Activated CD4-positive, alpha-beta memory T cell treated with anti-CD3 and anti-CD28 coated beads, Interleukin-2, amount 10 ng/mL, durations not matched to agents 7 days and 5 days (primary cell): ENCODE measurements around the gene ANKLE1. TPM values are rescaled to one million over a fixed set of nuclear protein-coding genes. Genes with fewer than 3 reads are reported as not detected.

Experiments
- CTCF ChIA-PET: fragments of 350-600 bp; sonication (Branson Sonifier 250); formaldehyde crosslinking; loops from one replicate; lab custom pipeline; 2021; ENCODE audit warnings: antibody characterized with exemption, inconsistent platforms; lab: Charles Lee
- POLR2A ChIA-PET: fragments of 350-600 bp; sonication (Branson Sonifier 250); formaldehyde crosslinking; loops from one replicate; lab custom pipeline; 2021; ENCODE audit warnings: antibody characterized with exemption; lab: Charles Lee
- DNase-seq: peaks from one replicate; pipeline ENCODE4 v3.0.0-alpha.2; 2020
- H3K27ac Mint-ChIP-seq: one replicate; pipeline ENCODE4 v1.8.0; 2021; ENCODE audit warnings: mild to moderate bottlenecking, mixed read lengths
- H3K27me3 Mint-ChIP-seq: one replicate; pipeline ENCODE4 v1.8.0; 2021; ENCODE audit warnings: mixed read lengths
- H3K36me3 Mint-ChIP-seq: one replicate; pipeline ENCODE4 v1.8.0; 2021; ENCODE audit warnings: low read depth, mixed read lengths
- H3K4me1 Mint-ChIP-seq: one replicate; pipeline ENCODE4 v1.8.0; 2021; ENCODE audit warnings: mixed read lengths
- H3K4me3 Mint-ChIP-seq: one replicate; pipeline ENCODE4 v1.8.0; 2021; ENCODE audit warnings: mild to moderate bottlenecking, mixed read lengths
- H3K9me3 Mint-ChIP-seq: one replicate; pipeline ENCODE4 v1.8.0; 2021; ENCODE audit warnings: mixed read lengths
- total RNA-seq, 2 experiments: library from RNA; stranded (reverse); gene quantifications; one replicate each; pipeline ENCODE4 v1.2.3, GENCODE V29; 2021

Gene ANKLE1
- total RNA-seq, 2 experiments from 2014 or later = 7.6 to 8.2 TPM

DNA sequence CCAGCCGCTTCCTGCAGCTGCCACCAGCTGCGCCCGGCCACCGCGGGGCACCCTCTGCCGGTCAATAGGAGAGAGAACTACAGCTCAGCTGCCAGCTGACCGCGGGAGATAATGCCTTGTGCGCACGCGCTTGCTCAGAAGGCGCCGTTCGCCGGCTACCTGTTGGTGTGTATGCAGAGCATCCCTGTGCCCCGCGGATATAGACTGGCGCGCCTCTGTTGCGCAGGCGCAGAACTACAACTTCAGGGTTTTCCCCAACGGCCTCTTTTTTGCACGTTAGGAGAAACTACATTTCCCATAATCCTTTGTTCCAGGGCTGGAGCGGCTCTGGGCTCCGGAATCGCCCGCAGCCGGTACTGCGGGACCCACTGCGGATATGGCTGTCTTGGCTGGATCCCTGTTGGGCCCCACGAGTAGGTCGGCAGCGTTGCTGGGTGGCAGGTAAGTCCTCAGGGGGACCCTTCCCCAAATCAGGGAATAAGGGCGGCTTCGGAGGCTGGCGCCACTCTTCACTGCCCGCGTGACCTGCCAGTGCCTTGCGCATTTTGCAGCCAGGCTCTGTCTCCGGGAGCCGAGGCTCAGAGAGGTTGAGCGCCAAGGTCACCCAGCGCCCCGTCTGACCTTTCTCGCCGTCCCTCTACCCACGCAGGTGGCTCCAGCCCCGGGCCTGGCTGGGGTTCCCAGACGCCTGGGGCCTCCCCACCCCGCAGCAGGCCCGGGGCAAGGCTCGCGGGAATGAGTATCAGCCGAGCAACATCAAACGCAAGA is 24.0 kb downstream of the ANKLE1 start, which contains the start of gene MRPL34:
MRPL34 (plus strand) TSS at position 356 of the 768 bp plus-strand sequence; CDS start at position 377, 21 bp downstream.
- Mint-ChIP-seq H3K36me3 (peaks cover 5% of the 10 kb centered on the region), H3K4me3 (peak within 1 kb of the TSS; percentile 89), H3K27me3 (no peaks in the 10 kb centered on the region), H3K9me3 (no peaks in the 10 kb centered on the region), H3K27ac (peak within 1 kb of the TSS; percentile 90), H3K4me1 (peaks cover 58% of the 10 kb centered on the region)
- ChIA-PET POLR2A (interaction anchor here (0.6 to 4.8 kb wide), 9 partner anchors 12 to 114 kb away, joined by 3 to 50 read pairs (median 5); partner anchors contain the start of genes ANO8, MVB12A and OCEL1), CTCF (interaction anchor here (0.6 to 3.1 kb wide), 23 partner anchors 10 to 236 kb away, joined by 3 to 32 read pairs (median 4); partner anchors contain the start of genes ANKLE1, ANO8, BABAM1 and BST2)
- DNase-seq = peak; percentile 98

GRCh38 chr19:17306285-17306714 is 24.6 kb downstream of the ANKLE1 start:
- no peaks in the 10 kb centered on the region for H3K27me3 Mint-ChIP-seq
- no peak for DNase-seq
- H3K4me3 Mint-ChIP-seq = peak overlapping the region; percentile 89
- peaks cover 5% of the 10 kb centered on the region for H3K36me3 Mint-ChIP-seq
- CTCF ChIA-PET = interaction anchor here (0.9 to 2.1 kb wide), 5 partner anchors 11 to 159 kb away, joined by 3 to 14 read pairs (median 3); partner anchors contain the start of gene BABAM1
- peak overlapping the region; percentile 90 for H3K27ac Mint-ChIP-seq
- no peaks in the 10 kb centered on the region for H3K9me3 Mint-ChIP-seq
- POLR2A ChIA-PET = interaction anchor here (0.7 to 4.8 kb wide), 7 partner anchors 11 to 113 kb away, joined by 3 to 50 read pairs (median 5); partner anchors contain the start of genes ANO8, MVB12A and OCEL1
- H3K4me1 Mint-ChIP-seq = peaks cover 62% of the 10 kb centered on the region

DNA sequence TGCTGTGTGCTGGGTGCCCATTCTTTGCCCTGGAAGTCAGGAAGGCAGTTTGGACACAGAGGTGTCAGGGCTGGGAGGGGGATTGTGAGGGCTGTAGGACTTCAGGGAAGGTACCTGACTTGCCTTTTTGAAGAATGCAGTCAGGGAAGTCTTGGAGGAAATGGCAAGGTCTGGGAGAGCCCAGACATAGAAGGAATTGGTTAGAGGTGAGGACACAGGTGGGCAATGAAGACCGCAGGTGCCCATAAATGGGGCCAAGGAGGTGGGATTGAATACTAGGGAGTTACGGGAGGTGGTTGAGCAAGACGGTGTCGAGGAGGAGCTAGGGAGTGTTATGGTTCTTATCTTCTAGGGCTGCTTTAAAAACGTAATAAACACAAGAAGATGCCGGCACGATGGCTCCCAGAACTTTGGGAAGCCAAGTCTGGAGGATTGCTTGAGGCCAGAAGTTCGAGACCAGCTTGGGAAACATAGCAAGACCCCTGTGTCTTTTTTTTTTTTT is 26.2 kb downstream of the ANKLE1 start:
- peaks cover 64% of the 10 kb centered on the region for H3K4me1 Mint-ChIP-seq
- ChIA-PET POLR2A (interaction anchor here (1.6 to 4.0 kb wide), 2 partner anchors 17 to 24 kb away, joined by 10 to 47 read pairs; partner anchors contain the start of gene ANO8), CTCF (no interaction called here)

GRCh38 chr19:17309198-17309964 is 27.7 kb downstream of the ANKLE1 start, which contains the start of gene DDA1:
Gene DDA1 (plus strand): TSS chr19:17309563. CDS start chr19:17309655, 92 bp downstream.
- Mint-ChIP-seq H3K4me1 (peaks cover 57% of the 10 kb centered on the region), H3K27ac (peak within 1 kb of the TSS; percentile 94), H3K9me3 (no peaks in the 10 kb centered on the region), H3K27me3 (no peaks in the 10 kb centered on the region), H3K36me3 (peaks cover 19% of the 10 kb centered on the region), H3K4me3 (peak within 1 kb of the TSS; percentile 98)
- ChIA-PET CTCF (interaction anchor here (0.7 to 1.9 kb wide), 14 partner anchors 9 to 691 kb away, joined by 3 to 11 read pairs (median 4); partner anchors contain the start of genes ANKLE1, ANO8, BABAM1 and USHBP1), POLR2A (interaction anchor here (0.6 to 4.0 kb wide), 21 partner anchors 8 to 1048 kb away, joined by 3 to 47 read pairs (median 4); partner anchors contain the start of genes ANO8, BABAM1, BST2 and GTPBP3)
- DNase-seq = peak; percentile 100

More for the DNA sequence above, 26.2 kb downstream of the ANKLE1 start:
- Mint-ChIP-seq H3K36me3 (peaks cover 11% of the 10 kb centered on the region), H3K27me3 (no peaks in the 10 kb centered on the region), H3K4me3 (peak overlapping the region; percentile 89), H3K9me3 (no peaks in the 10 kb centered on the region), H3K27ac (no peak overlapping the region)
- no peak for DNase-seq

GRCh38 chr19:17309965-17310461 is 28.3 kb downstream of the ANKLE1 start:
- no peaks in the 10 kb centered on the region for H3K9me3 Mint-ChIP-seq
- CTCF ChIA-PET = interaction anchor here (0.8 to 1.9 kb wide), 3 partner anchors 11 to 45 kb away, joined by 3 to 8 read pairs (median 7); partner anchors contain the start of genes ANKLE1 and USHBP1
- H3K4me3 Mint-ChIP-seq = peak overlapping the region; percentile 98
- peak overlapping the region; percentile 94 for H3K27ac Mint-ChIP-seq
- H3K36me3 Mint-ChIP-seq = peaks cover 22% of the 10 kb centered on the region
- H3K27me3 Mint-ChIP-seq = no peaks in the 10 kb centered on the region
- H3K4me1 Mint-ChIP-seq = peaks cover 50% of the 10 kb centered on the region
- no peak for DNase-seq
- POLR2A ChIA-PET = interaction anchor here (0.6 to 4.0 kb wide), 13 partner anchors 7 to 1012 kb away, joined by 3 to 47 read pairs (median 3); partner anchors contain the start of genes ANO8, BABAM1, BST2 and USE1

DNA sequence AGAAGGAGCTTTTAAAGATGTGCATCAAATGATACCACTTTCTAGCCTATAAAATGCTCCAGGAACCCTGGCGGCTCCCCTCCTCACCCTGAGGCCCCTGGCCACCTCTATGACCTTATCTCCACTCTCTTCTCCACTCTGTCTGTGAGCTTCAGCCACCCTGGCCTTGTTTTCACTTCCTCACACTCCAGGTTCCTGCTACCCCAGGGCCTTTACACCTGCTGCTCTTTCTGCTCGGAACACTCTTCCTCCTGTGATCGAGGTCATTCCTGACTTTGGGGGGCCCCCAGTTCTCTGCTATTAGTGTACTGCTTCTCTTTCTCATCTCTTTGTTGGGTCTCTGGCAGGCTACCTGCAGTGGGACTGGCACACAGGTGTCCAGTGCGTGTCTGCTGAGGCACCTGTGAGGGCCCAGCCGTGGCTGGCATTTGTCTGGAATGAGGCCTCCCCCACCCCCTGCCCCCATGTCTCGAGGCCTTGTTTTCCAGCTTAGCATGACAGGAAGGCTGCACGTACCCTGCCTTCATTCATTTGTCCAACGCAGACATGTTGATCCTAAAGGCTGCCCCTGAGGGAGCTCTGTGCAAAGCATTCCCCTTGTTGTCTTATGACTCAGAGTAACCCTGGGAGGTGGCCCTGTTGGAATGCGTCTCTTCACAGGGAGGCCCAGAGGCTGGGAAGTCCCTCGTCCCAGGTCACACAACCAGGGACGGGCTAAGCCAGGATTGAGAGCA is 29.9 kb downstream of the ANKLE1 start:
- no peaks in the 10 kb centered on the region for H3K27me3 Mint-ChIP-seq
- H3K27ac Mint-ChIP-seq = no peak overlapping the region
- POLR2A ChIA-PET = interaction anchor here (1.7 to 4.0 kb wide), 2 partner anchors 10 to 21 kb away, joined by 5 to 47 read pairs; partner anchors contain the start of gene ANO8
- peaks cover 50% of the 10 kb centered on the region for H3K4me1 Mint-ChIP-seq
- no peaks in the 10 kb centered on the region for H3K9me3 Mint-ChIP-seq
- CTCF ChIA-PET = interaction anchor here (0.9 kb wide), 1 partner anchor 17 kb away, joined by 3 read pairs; no protein-coding TSS in a partner anchor
- peak overlapping the region; percentile 98 for H3K4me3 Mint-ChIP-seq
- H3K36me3 Mint-ChIP-seq = peaks cover 32% of the 10 kb centered on the region
- DNase-seq = no peak

- peaks cover 32% of the 10 kb centered on the region for H3K36me3 Mint-ChIP-seq
- H3K27ac Mint-ChIP-seq = no peak overlapping the region
- H3K9me3 Mint-ChIP-seq = no peaks in the 10 kb centered on the region
- H3K4me1 Mint-ChIP-seq = peaks cover 51% of the 10 kb centered on the region
- ChIA-PET POLR2A (interaction anchor here (0.7 to 1.7 kb wide), 4 partner anchors 10 to 24 kb away, joined by 3 to 5 read pairs (median 4); no protein-coding TSS in a partner anchor), CTCF (interaction anchor here (0.9 kb wide), 1 partner anchor 16 kb away, joined by 3 read pairs; no protein-coding TSS in a partner anchor)
- no peak for DNase-seq
- no peaks in the 10 kb centered on the region for H3K27me3 Mint-ChIP-seq
- H3K4me3 Mint-ChIP-seq = no peak overlapping the region
Observed at GRCh38 chr19:17312189-17313113, 30.8 kb downstream of the ANKLE1 start.

GRCh38 chr19:17314007-17314593 is 32.4 kb downstream of the ANKLE1 start:
- peaks cover 35% of the 10 kb centered on the region for H3K36me3 Mint-ChIP-seq
- H3K4me3 Mint-ChIP-seq = no peak overlapping the region
- ChIA-PET POLR2A (interaction anchor here (1.4 kb wide), 1 partner anchor 15 kb away, joined by 5 read pairs; no protein-coding TSS in a partner anchor), CTCF (no interaction called here)
- no peaks in the 10 kb centered on the region for H3K9me3 Mint-ChIP-seq
- no peak overlapping the region for H3K27ac Mint-ChIP-seq
- H3K27me3 Mint-ChIP-seq = no peaks in the 10 kb centered on the region
- peaks cover 47% of the 10 kb centered on the region for H3K4me1 Mint-ChIP-seq
- no peak for DNase-seq

GRCh38 chr19:17318966-17319365 is 37.3 kb downstream of the ANKLE1 start:
- ChIA-PET POLR2A (interaction anchor here (1.0 kb wide), 2 partner anchors 9 kb away, joined by 3 to 5 read pairs; no protein-coding TSS in a partner anchor), CTCF (no interaction called here)
- Mint-ChIP-seq H3K36me3 (peaks cover 45% of the 10 kb centered on the region), H3K27me3 (no peaks in the 10 kb centered on the region), H3K27ac (peak overlapping the region; percentile 47), H3K4me1 (peaks cover 26% of the 10 kb centered on the region), H3K9me3 (no peaks in the 10 kb centered on the region), H3K4me3 (no peak overlapping the region)
- no peak for DNase-seq
